Measurements from ENCODE around the gene STPG4. TPM values are rescaled to one million over a fixed set of nuclear protein-coding genes. Genes with fewer than 3 reads are reported as not detected.
"Not testable (repeated sequence)": the region's sequence is repeated elsewhere in the genome, so short reads cannot be mapped to it uniquely, and the experiment has no call there.

STPG4 gene
- total RNA-seq, 1 experiment from 2014 or later, result 0.13 TPM

DNA sequence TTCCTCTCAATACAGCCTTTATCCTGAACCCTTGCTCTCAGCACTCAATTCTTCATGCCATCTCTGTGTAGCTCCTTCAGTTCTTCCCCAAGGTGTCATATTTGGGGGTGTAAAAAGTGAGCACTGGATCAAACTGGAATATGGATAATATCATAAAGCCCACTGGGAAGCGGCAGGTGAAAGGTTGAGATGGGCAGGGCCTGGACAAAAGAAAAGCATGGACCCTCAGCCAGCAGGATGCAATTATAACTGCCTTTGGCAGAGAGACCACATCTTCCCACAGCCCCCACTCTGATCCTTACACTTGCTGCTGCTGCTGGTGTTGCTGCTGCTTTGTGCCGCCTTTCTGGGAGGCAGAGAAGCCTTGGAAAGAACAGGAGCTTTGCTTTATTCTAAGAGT lies 31.2 kb upstream of the STPG4 start:
- H3K4me3 Mint-ChIP-seq, result no peak overlapping the region
- no peaks in the 10 kb centered on the region for H3K79me2 ChIP-seq (ENCODE audit: insufficient read depth, low read length)
- H3K36me3 Mint-ChIP-seq (ENCODE audit: insufficient read depth in 1 of 3, low read depth in 3 of 3), result no peaks in the 10 kb centered on the region
- no peaks in the 10 kb centered on the region for H3K27me3 Mint-ChIP-seq (ENCODE audit: low read depth)
- TF ChIP-seq CTCF (conservative IDR thresholded peaks at IDR 0.05), result no peak
- no peak overlapping the region for H3K9ac ChIP-seq (ENCODE audit: extremely low read depth, insufficient read length, low read length)
- H3K79me1 ChIP-seq (ENCODE audit: insufficient read depth, low read depth, low read length, poor library complexity, severe bottlenecking), result no peaks in the 10 kb centered on the region
- no peak overlapping the region for H3K14ac ChIP-seq (ENCODE audit: insufficient read depth, low read length)
- no peak overlapping the region for H4K8ac ChIP-seq (replicated peaks; ENCODE audit: insufficient read length, low read depth, low read length)
- no peak overlapping the region for H3K23ac ChIP-seq (ENCODE audit: insufficient read length, low read depth, low read length)
- H3K9me3 Mint-ChIP-seq, result no peaks in the 10 kb centered on the region
- H3K27me3 ChIP-seq (ENCODE audit: insufficient read depth, low read length), result no peaks in the 10 kb centered on the region
- no peak for DNase-seq
- no peaks in the 10 kb centered on the region for H3K23me2 ChIP-seq (ENCODE audit: insufficient read length, low read depth, low read length, poor library complexity, severe bottlenecking)
- H2BK20ac ChIP-seq (ENCODE audit: low read depth, low read length, poor library complexity, severe bottlenecking), result no peak overlapping the region
- H4K91ac ChIP-seq (ENCODE audit: insufficient read length, low read depth, low read length), result no peak overlapping the region
- H3K4me1 Mint-ChIP-seq, result peaks cover 11 to 20% of the 10 kb centered on the region in 2 experiments
- H3K56ac ChIP-seq (ENCODE audit: insufficient read length, low read depth, low read length), result no peak overlapping the region
- H2BK12ac ChIP-seq (ENCODE audit: insufficient read length, low read depth, low read length), result no peak overlapping the region
- no peak overlapping the region for H2BK15ac ChIP-seq (ENCODE audit: low read depth, low read length)
- no peaks in the 10 kb centered on the region for H3K9me3 ChIP-seq (ENCODE audit: control insufficient read depth, low read depth, low read length)
- H2BK5ac ChIP-seq (ENCODE audit: insufficient read length, low read length), result no peak overlapping the region
- no peak overlapping the region for H3K4ac ChIP-seq (ENCODE audit: low read depth, low read length)
- H3K4me2 ChIP-seq (ENCODE audit: insufficient read depth, insufficient read length, low read length), result no peak overlapping the region
- WGBS (ENCODE audit: extremely low coverage, insufficient read length, low lambda C conversion rate), result no CpG with 5 or more reads among the region's 2 CpGs
- H2AFZ ChIP-seq (ENCODE audit: low read length), result no peak overlapping the region
- H3K4me1 ChIP-seq (ENCODE audit: insufficient read depth, low read length), result no peaks in the 10 kb centered on the region; the same call in 1 of the 2 replicates
- H3K18ac ChIP-seq (ENCODE audit: insufficient read length, low read depth, low read length), result no peak overlapping the region
- H4K5ac ChIP-seq (ENCODE audit: insufficient read length, low read depth, low read length), result no peak overlapping the region
- no peak overlapping the region for H3K27ac Mint-ChIP-seq
- no peak overlapping the region for H3K27ac ChIP-seq (ENCODE audit: insufficient read length, low read depth, low read length)
- no peak overlapping the region for H2AK5ac ChIP-seq (ENCODE audit: insufficient read length, low read length)
- H4K20me1 ChIP-seq (ENCODE audit: control insufficient read depth, insufficient read depth, insufficient read length), result no peaks in the 10 kb centered on the region
- no peak overlapping the region for H2BK120ac ChIP-seq (ENCODE audit: low read depth, low read length, poor library complexity, severe bottlenecking)
- no peak overlapping the region for H3T11ph ChIP-seq (ENCODE audit: low read length)

- not testable (repeated sequence) for H2AK5ac ChIP-seq (ENCODE audit: insufficient read length, low read length); H3K9ac ChIP-seq (ENCODE audit: extremely low read depth, insufficient read length, low read length); H2BK5ac ChIP-seq (ENCODE audit: insufficient read length, low read length); DNase-seq; H3K36me3 Mint-ChIP-seq (ENCODE audit: insufficient read depth in 1 of 3, low read depth in 3 of 3); H3K18ac ChIP-seq (ENCODE audit: insufficient read length, low read depth, low read length); H4K5ac ChIP-seq (ENCODE audit: insufficient read length, low read depth, low read length); H2BK120ac ChIP-seq (ENCODE audit: low read depth, low read length, poor library complexity, severe bottlenecking); H3K79me1 ChIP-seq (ENCODE audit: insufficient read depth, low read depth, low read length, poor library complexity, severe bottlenecking); H3K27me3 Mint-ChIP-seq (ENCODE audit: low read depth); H4K91ac ChIP-seq (ENCODE audit: insufficient read length, low read depth, low read length); H2BK20ac ChIP-seq (ENCODE audit: low read depth, low read length, poor library complexity, severe bottlenecking); H3K4me1 ChIP-seq (ENCODE audit: insufficient read depth, low read length); H3T11ph ChIP-seq (ENCODE audit: low read length); H3K27ac ChIP-seq (ENCODE audit: insufficient read length, low read depth, low read length); H2BK12ac ChIP-seq (ENCODE audit: insufficient read length, low read depth, low read length); H3K23me2 ChIP-seq (ENCODE audit: insufficient read length, low read depth, low read length, poor library complexity, severe bottlenecking); H3K4me2 ChIP-seq (ENCODE audit: insufficient read depth, insufficient read length, low read length); H3K23ac ChIP-seq (ENCODE audit: insufficient read length, low read depth, low read length); H4K8ac ChIP-seq (replicated peaks; ENCODE audit: insufficient read length, low read depth, low read length); H3K4ac ChIP-seq (ENCODE audit: low read depth, low read length); H3K27me3 ChIP-seq (ENCODE audit: insufficient read depth, low read length); H3K9me3 ChIP-seq (ENCODE audit: control insufficient read depth, low read depth, low read length); H3K27ac Mint-ChIP-seq; H2BK15ac ChIP-seq (ENCODE audit: low read depth, low read length); H3K9me3 Mint-ChIP-seq; H3K56ac ChIP-seq (ENCODE audit: insufficient read length, low read depth, low read length); H4K20me1 ChIP-seq (ENCODE audit: control insufficient read depth, insufficient read depth, insufficient read length); H3K14ac ChIP-seq (ENCODE audit: insufficient read depth, low read length); H3K4me3 Mint-ChIP-seq; H2AFZ ChIP-seq (ENCODE audit: low read length); H3K79me2 ChIP-seq (ENCODE audit: insufficient read depth, low read length)
- peaks cover 10 to 11% of the 10 kb centered on the region in 2 experiments for H3K4me1 Mint-ChIP-seq
- WGBS (ENCODE audit: extremely low coverage, insufficient read length, low lambda C conversion rate), result no CpG with 5 or more reads among the region's 5 CpGs
Measured at GRCh38 chr2:47185098-47185497, 30.0 kb upstream of the STPG4 start.
